Fibroblast of lung (primary cell): ENCODE measurements around the gene SREBF2. TPM values are rescaled to one million over a fixed set of nuclear protein-coding genes. Genes with fewer than 3 reads are reported as not detected.

Source experiments
- DNase-seq, 2 donors: peaks; one replicate each; pipeline versions ENCODE4 v3.0.0 to v3.0.0-alpha.2; 2010; ENCODE audit warnings: low read depth in 2 of 2
- H2AFZ ChIP-seq: 2 replicates; pipeline ENCODE4 v1.5.1; 2012; ENCODE audit warnings: low read length, control low read depth, inconsistent platforms
- H3K27ac ChIP-seq: 2 replicates; pipeline ENCODE4 v1.5.1; 2011; ENCODE audit warnings: low read length, control low read depth; ENCODE audit not compliant: insufficient read depth
- H3K27me3 ChIP-seq: 2 replicates; pipeline ENCODE4 v1.5.1; 2011; ENCODE audit warnings: mild to moderate bottlenecking, low read length; ENCODE audit not compliant: control insufficient read depth, insufficient read depth
- H3K36me3 ChIP-seq: 2 replicates; pipeline ENCODE4 v1.5.1; 2011; ENCODE audit warnings: low read length; ENCODE audit not compliant: control insufficient read depth, insufficient read depth
- H3K4me1 ChIP-seq: 2 replicates; pipeline ENCODE4 v1.5.1; 2011; ENCODE audit warnings: low read length; ENCODE audit not compliant: control insufficient read depth, insufficient read depth; ENCODE audit errors: extremely low read depth
- H3K4me2 ChIP-seq: 2 replicates; pipeline ENCODE4 v1.5.1; 2011; ENCODE audit warnings: low read length, control low read depth; ENCODE audit not compliant: insufficient read depth; ENCODE audit errors: extremely low read depth
- H3K4me3 ChIP-seq, 4 experiments: fragments of 200-600 bp in 1 of 4; sonication (generic) in 1 of 4; replicated peaks in 1 of 4; 2 replicates each; pipeline ENCODE4 v1.5.1; 2011 to 2016; ENCODE audit warnings: low read length in 4 of 4, low read depth in 3 of 4, mild to moderate bottlenecking in 3 of 4, control low read depth in 2 of 4, inconsistent platforms in 1 of 4, mixed read lengths in 1 of 4; ENCODE audit not compliant: insufficient read depth in 1 of 4; ENCODE audit errors: control extremely low read depth in 1 of 4
- H3K79me2 ChIP-seq: 2 replicates; pipeline ENCODE4 v1.5.1; 2012; ENCODE audit warnings: mild to moderate bottlenecking, low read length, inconsistent platforms; ENCODE audit not compliant: control insufficient read depth, insufficient read depth
- H3K9ac ChIP-seq: 2 replicates; pipeline ENCODE4 v1.5.1; 2011; ENCODE audit warnings: mild to moderate bottlenecking, low read length, control low read depth; ENCODE audit not compliant: insufficient read depth
- H3K9me3 ChIP-seq: 2 replicates; pipeline ENCODE4 v1.5.1; 2012; ENCODE audit warnings: low read depth, low read length; ENCODE audit not compliant: control insufficient read depth, insufficient read depth
- H4K20me1 ChIP-seq: 2 replicates; pipeline ENCODE4 v1.5.1; 2011; ENCODE audit warnings: low read length; ENCODE audit not compliant: control insufficient read depth, insufficient read depth; ENCODE audit errors: extremely low read depth
- EZH2 ChIP-seq: IDR thresholded peaks from 2 replicates; pipeline ENCODE4 v1.5.1; 2012; ENCODE audit warnings: low read length, control low read depth, mild to moderate bottlenecking; ENCODE audit errors: missing control alignments
- polyA plus RNA-seq, 2 donors: library from polyadenylated mRNA; depleted of rRNA in 1 of 2; stranded (reverse) in 1 of 2; unstranded in 1 of 2; fragments of >200 nt; gene quantifications; 2 replicates each; pipeline ENCODE4 v1.2.1, GENCODE V29; 2011 to 2012; ENCODE audit warnings: missing spikeins in 1 of 2
- total RNA-seq: library from RNA; depleted of rRNA; stranded (reverse); fragments of >200 nt; gene quantifications from 2 replicates; pipeline ENCODE4 v1.2.1, GENCODE V29; 2014
- TF ChIP-seq, protein P1 (sequence below), 2 donors: IDR thresholded peaks in 1 of 2; conservative IDR thresholded peaks in 1 of 2; 1 replicate in 1 of 2; 2 replicates in 1 of 2; pipeline ENCODE4 v1.5.1; 2011 to 2012; ENCODE audit warnings: low read length in 2 of 2, control low read depth in 1 of 2, inconsistent platforms in 1 of 2, low read depth in 1 of 2, mild to moderate bottlenecking in 1 of 2

Gene SREBF2
- total and polyA plus RNA-seq, 2 donors (not counting 1 experiment from before 2014, with no cell fraction given), result 51.7 to 103 TPM

DNA sequence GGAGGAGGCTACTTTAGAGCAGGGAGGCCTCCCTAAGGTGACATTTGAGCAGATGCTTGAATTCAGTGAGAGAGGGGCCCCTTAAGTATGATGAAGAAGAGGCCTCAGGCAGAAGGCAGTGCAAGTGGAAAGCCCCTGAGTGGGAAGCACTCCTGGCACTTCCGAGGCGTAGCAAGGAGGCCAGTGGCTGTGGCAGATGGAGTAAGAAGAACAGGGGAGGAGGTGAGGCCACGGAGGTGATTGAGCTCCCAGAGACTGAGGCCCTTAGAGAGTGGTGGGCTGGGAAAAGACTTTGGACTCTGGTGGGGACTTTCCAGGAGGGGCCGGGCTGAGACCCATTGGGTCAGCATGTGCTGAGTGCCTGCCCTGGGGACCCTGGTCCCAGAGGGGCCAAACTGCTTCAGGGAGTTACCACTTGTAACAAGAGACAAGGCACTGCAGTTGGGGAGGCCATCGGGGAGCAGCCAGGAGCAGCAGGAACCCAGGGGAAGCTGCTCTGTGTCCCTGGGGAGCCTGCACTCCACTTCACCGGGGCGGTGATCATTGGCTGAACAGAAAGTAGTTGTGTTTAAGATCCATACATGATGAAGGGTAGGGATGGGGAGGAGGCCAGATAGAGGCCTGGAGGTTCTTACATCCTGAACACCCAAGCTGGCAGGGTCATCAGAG lies 116.5 kb downstream of the SREBF2 start:
- no peak overlapping the region for H3K4me2 ChIP-seq
- no peak for DNase-seq
- peaks cover 7% of the 10 kb centered on the region for H3K4me1 ChIP-seq
- no peaks in the 10 kb centered on the region for H3K27me3 ChIP-seq
- no peaks in the 10 kb centered on the region for H3K36me3 ChIP-seq
- H3K9ac ChIP-seq, result no peak overlapping the region
- no peaks in the 10 kb centered on the region for H4K20me1 ChIP-seq
- H3K4me3 ChIP-seq, result no peak overlapping the region
- H3K9me3 ChIP-seq, result no peaks in the 10 kb centered on the region
- H2AFZ ChIP-seq, result no peak overlapping the region
- no peak for TF ChIP-seq EZH2
- TF ChIP-seq, protein P1, sequence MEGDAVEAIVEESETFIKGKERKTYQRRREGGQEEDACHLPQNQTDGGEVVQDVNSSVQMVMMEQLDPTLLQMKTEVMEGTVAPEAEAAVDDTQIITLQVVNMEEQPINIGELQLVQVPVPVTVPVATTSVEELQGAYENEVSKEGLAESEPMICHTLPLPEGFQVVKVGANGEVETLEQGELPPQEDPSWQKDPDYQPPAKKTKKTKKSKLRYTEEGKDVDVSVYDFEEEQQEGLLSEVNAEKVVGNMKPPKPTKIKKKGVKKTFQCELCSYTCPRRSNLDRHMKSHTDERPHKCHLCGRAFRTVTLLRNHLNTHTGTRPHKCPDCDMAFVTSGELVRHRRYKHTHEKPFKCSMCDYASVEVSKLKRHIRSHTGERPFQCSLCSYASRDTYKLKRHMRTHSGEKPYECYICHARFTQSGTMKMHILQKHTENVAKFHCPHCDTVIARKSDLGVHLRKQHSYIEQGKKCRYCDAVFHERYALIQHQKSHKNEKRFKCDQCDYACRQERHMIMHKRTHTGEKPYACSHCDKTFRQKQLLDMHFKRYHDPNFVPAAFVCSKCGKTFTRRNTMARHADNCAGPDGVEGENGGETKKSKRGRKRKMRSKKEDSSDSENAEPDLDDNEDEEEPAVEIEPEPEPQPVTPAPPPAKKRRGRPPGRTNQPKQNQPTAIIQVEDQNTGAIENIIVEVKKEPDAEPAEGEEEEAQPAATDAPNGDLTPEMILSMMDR (conservative IDR thresholded peaks at IDR 0.05 in 1 of 2, IDR thresholded peaks at IDR 0.05 in 1 of 2; ENCODE audit: low read depth in 1 of 2, low read length in 2 of 2), result no peak
- H3K27ac ChIP-seq, result no peak overlapping the region
- peaks cover 9% of the 10 kb centered on the region for H3K79me2 ChIP-seq

DNA sequence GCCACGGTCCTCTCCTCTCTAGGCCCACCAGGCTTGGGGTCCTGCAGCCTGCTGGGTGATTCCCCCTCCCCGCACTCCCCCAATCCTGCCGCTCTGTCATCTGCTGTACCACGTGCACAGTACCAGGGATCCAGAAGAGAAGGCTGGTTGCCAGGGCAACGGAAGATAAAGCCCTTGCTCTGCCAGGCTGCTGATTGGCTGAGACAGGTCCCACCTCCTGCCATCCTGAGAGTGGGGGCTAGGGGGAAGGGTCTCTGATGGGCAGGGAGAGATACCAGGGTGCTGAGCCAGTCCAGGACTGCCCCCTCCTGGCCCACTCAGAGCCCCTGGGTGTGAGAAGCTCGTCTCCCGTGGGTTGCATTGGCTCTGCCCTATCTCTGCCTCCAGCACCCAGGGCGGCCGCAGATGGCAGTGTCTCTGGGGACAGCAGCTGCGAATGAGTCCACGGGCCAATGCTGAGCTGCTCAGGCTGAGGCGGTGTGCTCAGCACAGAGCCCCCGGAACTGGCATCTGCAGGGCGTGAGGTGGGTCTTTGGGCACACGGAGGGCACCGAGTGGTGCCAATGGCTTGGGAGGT lies 119.1 kb downstream of the SREBF2 start, which contains the start of gene SMIM45:
Gene SMIM45, plus strand, starts transcription at position 253 of the 577 bp plus-strand sequence.
- TF ChIP-seq EZH2, result no peak
- TF ChIP-seq, protein P1 (conservative IDR thresholded peaks at IDR 0.05 in 1 of 2, IDR thresholded peaks at IDR 0.05 in 1 of 2; ENCODE audit: low read depth in 1 of 2, low read length in 2 of 2), result no peak
- Histone ChIP-seq H2AFZ (no peak within 1 kb of the TSS), H3K36me3 (no peaks in the 10 kb centered on the region), H3K4me1 (no peaks in the 10 kb centered on the region), H3K9ac (no peak within 1 kb of the TSS), H3K4me2 (no peak within 1 kb of the TSS), H3K9me3 (no peaks in the 10 kb centered on the region), H3K79me2 (no peaks in the 10 kb centered on the region), H3K27me3 (no peaks in the 10 kb centered on the region), H4K20me1 (no peaks in the 10 kb centered on the region), H3K27ac (no peak within 1 kb of the TSS), H3K4me3 (no peak within 1 kb of the TSS)
- DNase-seq, result no peak

DNA sequence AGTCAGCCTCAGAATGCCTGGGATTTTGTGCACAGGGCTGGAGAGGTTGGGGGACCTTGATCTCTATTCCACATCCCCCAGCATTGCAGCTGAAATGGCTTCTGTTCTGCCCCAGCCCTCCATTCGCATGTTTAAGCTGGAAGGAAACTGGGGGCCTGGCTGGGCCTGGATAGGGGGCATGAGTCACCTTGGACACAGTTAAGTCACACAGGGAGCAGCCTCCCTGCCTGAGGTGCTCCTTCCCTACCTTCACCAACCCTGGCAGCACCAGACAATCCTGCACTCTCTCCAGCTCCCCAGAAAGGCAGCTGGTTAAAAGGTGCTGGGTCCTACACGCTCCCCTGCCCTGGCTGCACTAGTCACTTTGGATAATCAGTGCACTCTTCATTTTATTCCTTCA lies 119.8 kb downstream of the SREBF2 start:
- H3K4me2 ChIP-seq, result no peak overlapping the region
- H3K4me1 ChIP-seq, result no peaks in the 10 kb centered on the region
- H3K36me3 ChIP-seq, result no peaks in the 10 kb centered on the region
- H3K4me3 ChIP-seq, result no peak overlapping the region
- TF ChIP-seq, protein P1 (conservative IDR thresholded peaks at IDR 0.05 in 1 of 2, IDR thresholded peaks at IDR 0.05 in 1 of 2; ENCODE audit: low read depth in 1 of 2, low read length in 2 of 2), result no peak
- no peak for TF ChIP-seq EZH2
- no peak overlapping the region for H3K9ac ChIP-seq
- H3K9me3 ChIP-seq, result no peaks in the 10 kb centered on the region
- no peaks in the 10 kb centered on the region for H3K79me2 ChIP-seq
- no peaks in the 10 kb centered on the region for H3K27me3 ChIP-seq
- DNase-seq, result no peak
- no peak overlapping the region for H3K27ac ChIP-seq
- no peak overlapping the region for H2AFZ ChIP-seq
- no peaks in the 10 kb centered on the region for H4K20me1 ChIP-seq

Other genes starting within 250 kb of the SREBF2 start
- 26.2 and 32.4 TPM in 2 replicates for gene PMM1, start 243.3 kb upstream of the SREBF2 start, total RNA-seq
- 73.0 and 110 TPM in 2 replicates for gene PMM1, start 243.3 kb upstream of the SREBF2 start, polyA plus RNA-seq
- gene DESI1, start 212.1 kb upstream of the SREBF2 start, total RNA-seq, result 8.0 and 11.9 TPM in 2 replicates
- gene DESI1, start 212.1 kb upstream of the SREBF2 start, polyA plus RNA-seq, result 22.4 and 22.6 TPM in 2 replicates
- gene XRCC6, start 211.8 kb upstream of the SREBF2 start, total RNA-seq, result 268 and 282 TPM in 2 replicates
- 183 and 280 TPM in 2 replicates for gene XRCC6, start 211.8 kb upstream of the SREBF2 start, polyA plus RNA-seq
- gene SNU13, start 144.2 kb upstream of the SREBF2 start, total RNA-seq, result 61.6 and 67.5 TPM in 2 replicates
- gene SNU13, start 144.2 kb upstream of the SREBF2 start, polyA plus RNA-seq, result 164 and 230 TPM in 2 replicates
- gene MEI1, start 133.6 kb upstream of the SREBF2 start, total RNA-seq, result 0.26 and 0.33 TPM in 2 replicates
- gene MEI1, start 133.6 kb upstream of the SREBF2 start, polyA plus RNA-seq, result 0.75 and 4.3 TPM in 2 replicates
- gene CCDC134, start 32.4 kb upstream of the SREBF2 start, total RNA-seq, result 9.2 and 13.7 TPM in 2 replicates
- gene CCDC134, start 32.4 kb upstream of the SREBF2 start, polyA plus RNA-seq, result 3.0 and 5.0 TPM in 2 replicates
- gene SHISA8, start 82.0 kb downstream of the SREBF2 start, total RNA-seq, result not detected in 2 replicates
- not detected in 2 replicates for gene SHISA8, start 82.0 kb downstream of the SREBF2 start, polyA plus RNA-seq
- under 0.01 TPM in 2 replicates for gene TNFRSF13C, start 93.7 kb downstream of the SREBF2 start, total RNA-seq
- gene TNFRSF13C, start 93.7 kb downstream of the SREBF2 start, polyA plus RNA-seq, result 0.03 and 0.15 TPM in 2 replicates
- gene CENPM, start 114.0 kb downstream of the SREBF2 start, total RNA-seq, result 0.77 and 11.6 TPM in 2 replicates
- 5.9 and 23.4 TPM in 2 replicates for gene CENPM, start 114.0 kb downstream of the SREBF2 start, polyA plus RNA-seq
- 0.26 and 0.33 TPM in 2 replicates for gene SEPTIN3, start 136.3 kb downstream of the SREBF2 start, total RNA-seq
- 0.05 and 0.24 TPM in 2 replicates for gene SEPTIN3, start 136.3 kb downstream of the SREBF2 start, polyA plus RNA-seq
- 1.3 and 1.8 TPM in 2 replicates for gene WBP2NL, start 165.7 kb downstream of the SREBF2 start, total RNA-seq
- 0.05 and 0.10 TPM in 2 replicates for gene WBP2NL, start 165.7 kb downstream of the SREBF2 start, polyA plus RNA-seq
- 26.7 and 43.4 TPM in 2 replicates for gene NAGA, start 237.7 kb downstream of the SREBF2 start, total RNA-seq
- 24.5 and 36.5 TPM in 2 replicates for gene NAGA, start 237.7 kb downstream of the SREBF2 start, polyA plus RNA-seq
- 20.0 and 24.9 TPM in 2 replicates for gene PHETA2, start 241.1 kb downstream of the SREBF2 start, total RNA-seq
- 9.6 and 19.2 TPM in 2 replicates for gene PHETA2, start 241.1 kb downstream of the SREBF2 start, polyA plus RNA-seq
- gene SMDT1, start 246.6 kb downstream of the SREBF2 start, total RNA-seq, result 4.9 and 9.1 TPM in 2 replicates
- 31.8 and 39.5 TPM in 2 replicates for gene SMDT1, start 246.6 kb downstream of the SREBF2 start, polyA plus RNA-seq